ENCODE measurements around the gene ZMAT2.
A peak's percentile ranks its signal among the peaks of the same experiment; 100 is the strongest.

Gene ZMAT2

DNA sequence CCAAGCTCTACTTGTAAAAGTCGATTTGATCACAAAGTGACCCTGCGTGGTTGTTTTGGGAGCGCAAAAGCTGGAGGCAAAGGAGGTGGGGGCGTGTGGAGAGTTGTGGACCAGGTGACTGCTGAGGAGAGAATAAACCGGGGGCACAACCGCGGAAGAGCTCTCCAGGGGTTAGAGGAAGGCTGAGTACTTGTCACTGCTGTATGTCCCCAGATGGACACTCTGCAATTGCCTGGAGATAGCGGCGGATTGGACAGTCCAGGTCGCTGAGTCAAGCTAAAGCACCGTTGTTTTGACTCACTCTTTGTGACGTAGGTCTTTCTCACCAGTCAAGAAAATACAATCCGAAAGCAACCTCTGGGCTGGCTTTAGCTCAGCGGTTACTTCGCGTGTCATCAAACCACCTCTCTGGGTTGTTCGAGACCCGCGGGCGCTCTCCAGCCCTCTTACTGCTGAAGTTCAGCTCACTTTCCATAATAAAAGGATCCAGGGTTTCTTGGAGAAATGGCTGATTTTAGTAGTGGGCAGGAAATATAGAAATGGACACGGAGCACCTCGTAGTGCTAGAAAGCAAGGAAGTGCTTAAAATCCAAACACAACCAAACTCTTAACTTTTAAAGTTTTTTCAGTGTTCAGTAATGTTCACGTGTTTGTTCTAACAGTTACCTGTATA, 25.7 kb downstream of the ZMAT2 start:
- ChIA-PET POLR2A (interaction anchor here (0.6 to 1.9 kb wide), 7 partner anchors 15 to 379 kb away, joined by 3 to 20 read pairs (median 6); partner anchors contain the start of genes HARS1, HARS2, HBEGF and IK), CTCF (interaction anchor here (0.6 to 1.2 kb wide), 5 partner anchors 11 to 1965 kb away, joined by 3 to 4 read pairs (median 3); no protein-coding TSS in a partner anchor)
- H3K27ac ChIP-seq (ENCODE audit: extremely low read depth, low read depth, low read length), result no peak overlapping the region
- no peaks in the 10 kb centered on the region for H3K36me3 ChIP-seq (ENCODE audit: control insufficient read depth in 2 of 2, insufficient read depth in 1 of 2, low read length in 2 of 2)
- no peaks in the 10 kb centered on the region for H3K9me3 ChIP-seq (ENCODE audit: control insufficient read depth, insufficient read depth, low read depth, low read length)
- no peaks in the 10 kb centered on the region for H3K4me1 ChIP-seq (ENCODE audit: control insufficient read depth, insufficient read depth, low read length)
- peak overlapping the region; percentile 42 for H3K4me3 ChIP-seq (ENCODE audit: low read depth, low read length)
- TF ChIP-seq ZNF692 (tag by site-specific recombination; IDR thresholded peaks at IDR 0.05) (peak; percentile 85), ZNF830 (tag by site-specific recombination; IDR thresholded peaks at IDR 0.05; ENCODE audit: low read depth) (no peak), SP7 (tag by site-specific recombination; IDR thresholded peaks at IDR 0.05) (peak; percentile 87), ZNF16 (tag by site-specific recombination; IDR thresholded peaks at IDR 0.05; ENCODE audit: low read depth) (no peak), ZNF510 (tag by site-specific recombination; IDR thresholded peaks at IDR 0.05; ENCODE audit: insufficient replicate concordance) (peak; percentile 47), ZNF366 (tag by site-specific recombination; conservative IDR thresholded peaks at IDR 0.05) (peak; percentile 88), ZNF138 (tag by site-specific recombination; IDR thresholded peaks at IDR 0.05; ENCODE audit: borderline replicate concordance) (no peak), ZBTB17 (tag by site-specific recombination; IDR thresholded peaks at IDR 0.05) (peak; percentile 85), ZNF473 (tag by site-specific recombination; IDR thresholded peaks at IDR 0.05) (no peak), ZSCAN16 (tag by site-specific recombination; IDR thresholded peaks at IDR 0.05) (peak; percentile 90), ZFP37 (tag by site-specific recombination; IDR thresholded peaks at IDR 0.05) (peak; percentile 94), TRIM28 (IDR thresholded peaks at IDR 0.05; ENCODE audit: borderline replicate concordance, low read length) (peak; percentile 85), ZSCAN30 (tag by site-specific recombination; IDR thresholded peaks at IDR 0.05) (peak; percentile 97), ZNF274 (IDR thresholded peaks at IDR 0.05; ENCODE audit: low read length) (no peak), ZNF274 (tag by site-specific recombination; IDR thresholded peaks at IDR 0.05; ENCODE audit: borderline replicate concordance) (no peak), KLF1 (tag by site-specific recombination; IDR thresholded peaks at IDR 0.05) (0 out of 2 replicates have a peak, but pooled peaks have one; percentile 35), ZNF785 (tag by site-specific recombination; IDR thresholded peaks at IDR 0.05) (no peak), ZNF639 (tag by site-specific recombination; IDR thresholded peaks at IDR 0.05) (peak; percentile 90), ZNF580 (tag by site-specific recombination; IDR thresholded peaks at IDR 0.05) (peak; percentile 58; the same call in 1 of the 2 replicates), KLF7 (tag by site-specific recombination; IDR thresholded peaks at IDR 0.05; ENCODE audit: borderline replicate concordance) (no peak; the same call in 1 of the 2 replicates), TSHZ1 (tag by site-specific recombination; IDR thresholded peaks at IDR 0.05; ENCODE audit: borderline replicate concordance) (peak; percentile 77; the same call in 1 of the 2 replicates), ZNF558 (tag by site-specific recombination; IDR thresholded peaks at IDR 0.05) (peak; percentile 88), ZNF146 (tag by site-specific recombination; IDR thresholded peaks at IDR 0.05) (no peak), ZNF391 (tag by site-specific recombination; IDR thresholded peaks at IDR 0.05; ENCODE audit: borderline replicate concordance, low read depth) (peak; percentile 86; the same call in 1 of the 2 replicates), ZNF121 (tag by site-specific recombination; IDR thresholded peaks at IDR 0.05) (no peak), ZEB2 (tag by site-specific recombination; IDR thresholded peaks at IDR 0.05) (peak; percentile 69), REPIN1 (tag by site-specific recombination; IDR thresholded peaks at IDR 0.05; ENCODE audit: low read depth) (peak; percentile 54; the same call in 1 of the 2 replicates), ZNF112 (tag by site-specific recombination; IDR thresholded peaks at IDR 0.05) (no peak), ZNF664 (tag by site-specific recombination; IDR thresholded peaks at IDR 0.05) (peak; percentile 53; the same call in 1 of the 2 replicates), ZNF629 (tag by site-specific recombination; IDR thresholded peaks at IDR 0.05) (peak; percentile 95), ZNF175 (tag by site-specific recombination; IDR thresholded peaks at IDR 0.05) (no peak)
- TF ChIP-seq, protein P1, sequence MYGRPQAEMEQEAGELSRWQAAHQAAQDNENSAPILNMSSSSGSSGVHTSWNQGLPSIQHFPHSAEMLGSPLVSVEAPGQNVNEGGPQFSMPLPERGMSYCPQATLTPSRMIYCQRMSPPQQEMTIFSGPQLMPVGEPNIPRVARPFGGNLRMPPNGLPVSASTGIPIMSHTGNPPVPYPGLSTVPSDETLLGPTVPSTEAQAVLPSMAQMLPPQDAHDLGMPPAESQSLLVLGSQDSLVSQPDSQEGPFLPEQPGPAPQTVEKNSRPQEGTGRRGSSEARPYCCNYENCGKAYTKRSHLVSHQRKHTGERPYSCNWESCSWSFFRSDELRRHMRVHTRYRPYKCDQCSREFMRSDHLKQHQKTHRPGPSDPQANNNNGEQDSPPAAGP (tag by site-specific recombination; IDR thresholded peaks at IDR 0.05), result peak; percentile 94

Data from HEK293 (cell line).